UCSD-AML1 (cell line): ENCODE measurements around the gene NRG3.

Experiments used
- DNase-seq: peaks from one replicate; lab custom pipeline; 2025; ENCODE audit not compliant: unreplicated experiment; lab: John Stamatoyannopoulos, UW

NRG3 gene

GRCh38 chr10:82377608-82378007 lies 502.6 kb downstream of the NRG3 start:
- DNase-seq: no peak

- no peak for DNase-seq
These were observed 503.2 kb downstream of the NRG3 start for GRCh38 chr10:82378146-82378545.

- DNase-seq: no peak
These were observed 508.4 kb downstream of the NRG3 start for GRCh38 chr10:82383350-82383749.

GRCh38 chr10:82390866-82391658 lies 516.1 kb downstream of the NRG3 start:
- DNase-seq: no peak

- DNase-seq: no peak
These were observed 517.0 kb downstream of the NRG3 start for GRCh38 chr10:82391971-82392370.

- DNase-seq: no peak
These were observed 517.5 kb downstream of the NRG3 start for GRCh38 chr10:82392533-82392932.

GRCh38 chr10:82394122-82394521 lies 519.1 kb downstream of the NRG3 start:
- no peak for DNase-seq

GRCh38 chr10:82394987-82395386 lies 520.0 kb downstream of the NRG3 start:
- DNase-seq: no peak

GRCh38 chr10:82396886-82397285 lies 521.9 kb downstream of the NRG3 start:
- DNase-seq: no peak

- DNase-seq: no peak
These were observed 522.9 kb downstream of the NRG3 start for GRCh38 chr10:82397854-82398253.

- DNase-seq: no peak
These were observed 524.9 kb downstream of the NRG3 start for GRCh38 chr10:82399850-82400249.

GRCh38 chr10:82400841-82401240 lies 525.8 kb downstream of the NRG3 start:
- no peak for DNase-seq

- DNase-seq: no peak
These were observed 528.0 kb downstream of the NRG3 start for GRCh38 chr10:82402906-82403401.

- no peak for DNase-seq
These were observed 534.7 kb downstream of the NRG3 start for GRCh38 chr10:82409671-82410070.

- no peak for DNase-seq
These were observed 536.4 kb downstream of the NRG3 start for GRCh38 chr10:82411416-82411815.

GRCh38 chr10:82420001-82420400 lies 545.0 kb downstream of the NRG3 start:
- no peak for DNase-seq

GRCh38 chr10:82429302-82429701 lies 554.3 kb downstream of the NRG3 start:
- no peak for DNase-seq

GRCh38 chr10:82438277-82438676 lies 563.3 kb downstream of the NRG3 start:
- DNase-seq: no peak

GRCh38 chr10:82440775-82441174 lies 565.8 kb downstream of the NRG3 start:
- DNase-seq: no peak

- no peak for DNase-seq
These were observed 577.1 kb downstream of the NRG3 start for GRCh38 chr10:82452046-82452445.

- DNase-seq: no peak
These were observed 577.7 kb downstream of the NRG3 start for GRCh38 chr10:82452676-82453075.

- DNase-seq: no peak
These were observed 578.8 kb downstream of the NRG3 start for GRCh38 chr10:82453678-82454293.
